ENCODE data around the gene HS6ST3.

Gene HS6ST3

GRCh38 chr13:96744367-96745331, 654.7 kb downstream of the HS6ST3 start:
- POLR2A ChIA-PET: no interaction called here
- CTCF ChIA-PET: no interaction called here

GRCh38 chr13:96746886-96747285, 657.0 kb downstream of the HS6ST3 start:
- no peak for DNase-seq (ENCODE audit: extremely low spot score)
- ChIA-PET POLR2A (no interaction called here), CTCF (interaction anchor here (1.3 kb wide), 2 partner anchors 12 to 19 kb away, joined by 3 to 4 read pairs; no protein-coding TSS in a partner anchor)
- no peak for TF ChIP-seq CTCF (IDR thresholded peaks at IDR 0.05; ENCODE audit: control extremely low read depth, extremely low read depth, low read depth, missing control alignments)

More at GRCh38 chr13:96744367-96745331, 654.7 kb downstream of the HS6ST3 start:
- TF ChIP-seq CTCF (IDR thresholded peaks at IDR 0.05; ENCODE audit: control extremely low read depth, extremely low read depth, low read depth, missing control alignments): no peak
- no peak for DNase-seq (ENCODE audit: extremely low spot score)

- DNase-seq (ENCODE audit: extremely low spot score): no peak
These were observed 659.9 kb downstream of the HS6ST3 start for GRCh38 chr13:96749825-96750224.

GRCh38 chr13:96751089-96751488, 661.2 kb downstream of the HS6ST3 start:
- POLR2A ChIA-PET: no interaction called here
- DNase-seq (ENCODE audit: extremely low spot score): no peak
- no peak for TF ChIP-seq CTCF (IDR thresholded peaks at IDR 0.05; ENCODE audit: control extremely low read depth, extremely low read depth, low read depth, missing control alignments)
- CTCF ChIA-PET: no interaction called here

More at GRCh38 chr13:96749825-96750224, 659.9 kb downstream of the HS6ST3 start:
- ChIA-PET POLR2A (no interaction called here), CTCF (no interaction called here)
- TF ChIP-seq CTCF (IDR thresholded peaks at IDR 0.05; ENCODE audit: control extremely low read depth, extremely low read depth, low read depth, missing control alignments): no peak

GRCh38 chr13:96762876-96763275, 673.0 kb downstream of the HS6ST3 start:
- no peak for TF ChIP-seq CTCF (IDR thresholded peaks at IDR 0.05; ENCODE audit: control extremely low read depth, extremely low read depth, low read depth, missing control alignments)
- no peak for DNase-seq (ENCODE audit: extremely low spot score)
- ChIA-PET CTCF (no interaction called here), POLR2A (no interaction called here)

GRCh38 chr13:96766306-96766705, 676.4 kb downstream of the HS6ST3 start:
- CTCF ChIA-PET: interaction anchor here (0.9 to 3.0 kb wide), 5 partner anchors 9 to 52 kb away, joined by 3 to 15 read pairs (median 3); no protein-coding TSS in a partner anchor
- no peak for DNase-seq (ENCODE audit: extremely low spot score)
- POLR2A ChIA-PET: no interaction called here
- no peak for TF ChIP-seq CTCF (IDR thresholded peaks at IDR 0.05; ENCODE audit: control extremely low read depth, extremely low read depth, low read depth, missing control alignments)

Measured in GM10248 (cell line).